Endothelial cell of umbilical vein (primary cell): ENCODE data around the gene PSMC4. TPM values are rescaled to one million over a fixed set of nuclear protein-coding genes. Genes with fewer than 3 reads are reported as not detected.

ENCODE experiments used
- BruUV-seq: library from RNA; stranded (reverse); fragments of 400-500 nt; replicated peaks from 2 replicates; lab custom pipeline; 2021; lab: Mats Ljungman, UMichigan
- CTCF ChIA-PET: fragments of 300-600, 350-600 bp; sonication (Branson Sonifier 250); formaldehyde crosslinking; loops from one replicate; lab custom pipeline; 2021; ENCODE audit warnings: antibody characterized with exemption, inconsistent platforms; lab: Charles Lee
- POLR2A ChIA-PET: fragments of 300-600, 350-600 bp; sonication (Branson Sonifier 250); formaldehyde crosslinking; loops from one replicate; lab custom pipeline; 2021; ENCODE audit warnings: antibody characterized with exemption, inconsistent platforms; lab: Charles Lee
- DNase-seq: peaks from one replicate; pipeline ENCODE4 v3.0.0-alpha.2; 2011; ENCODE audit warnings: low read depth, low spot score
- FAIRE-seq: peaks from 2 replicates; lab custom pipeline; 2011; peaks lifted over from hg19 to GRCh38; lab: Jason Lieb, UNC
- H2AFZ ChIP-seq: 2 replicates; pipeline ENCODE4 v1.6.0; 2012; ENCODE audit warnings: low read depth, low read length, control low read depth, inconsistent platforms
- H3K27ac ChIP-seq: 2 replicates; pipeline ENCODE4 v1.5.1; 2011; ENCODE audit warnings: low read depth, mild to moderate bottlenecking, control low read depth, low read length, moderate library complexity; ENCODE audit not compliant: insufficient read depth
- H3K27me3 ChIP-seq, 2 experiments: 2 replicates each; pipeline versions ENCODE4 v1.6.0 to v1.6.1; 2011; ENCODE audit warnings: low read length in 2 of 2, mixed read lengths in 1 of 2; ENCODE audit not compliant: control insufficient read depth in 2 of 2, insufficient read depth in 2 of 2
- H3K36me3 ChIP-seq, 2 experiments: 2 replicates in 1 of 2; 3 replicates in 1 of 2; pipeline ENCODE4 v1.5.1; 2011; ENCODE audit warnings: low read length in 2 of 2, mild to moderate bottlenecking in 1 of 2, moderate library complexity in 1 of 2; ENCODE audit not compliant: control insufficient read depth in 2 of 2, insufficient read depth in 2 of 2; ENCODE audit errors: extremely low read depth in 1 of 2
- H3K4me1 ChIP-seq: 3 replicates; pipeline ENCODE4 v1.5.1; 2011; ENCODE audit warnings: mild to moderate bottlenecking, low read length; ENCODE audit not compliant: control insufficient read depth, insufficient read depth; ENCODE audit errors: extremely low read depth
- H3K4me2 ChIP-seq: 2 replicates; pipeline ENCODE4 v1.6.1; 2011; ENCODE audit warnings: low read length, control low read depth, mixed read lengths; ENCODE audit not compliant: insufficient read depth
- H3K4me3 ChIP-seq, 3 experiments: fragments of 200-600 bp in 1 of 3; sonication (generic), shearing (Covaris generic) in 1 of 3; replicated peaks in 1 of 3; 2 replicates each; pipeline ENCODE4 v1.5.1; 2011 to 2016; ENCODE audit warnings: control low read depth in 3 of 3, low read length in 3 of 3, mild to moderate bottlenecking in 2 of 3, inconsistent platforms in 1 of 3, low read depth in 1 of 3, moderate library complexity in 1 of 3; ENCODE audit not compliant: insufficient read depth in 1 of 3
- H3K79me2 ChIP-seq: 2 replicates; pipeline ENCODE4 v1.6.0; 2012; ENCODE audit warnings: low read length, inconsistent platforms; ENCODE audit not compliant: control insufficient read depth, insufficient read depth
- H3K9ac ChIP-seq: replicated peaks from 2 replicates; pipeline ENCODE3; 2011; ENCODE audit warnings: low read length, control low read depth; ENCODE audit not compliant: insufficient read depth; ENCODE audit errors: extremely low read depth
- H3K9me1 ChIP-seq: replicated peaks from 3 replicates; pipeline ENCODE4 v1.6.0; 2011; ENCODE audit warnings: mild to moderate bottlenecking, low read length; ENCODE audit not compliant: control insufficient read depth, insufficient read depth; ENCODE audit errors: extremely low read depth
- H3K9me3 ChIP-seq: replicated peaks from 2 replicates; pipeline ENCODE4 v1.5.1; 2012; ENCODE audit warnings: low read length, inconsistent platforms; ENCODE audit not compliant: control insufficient read depth, insufficient read depth
- H4K20me1 ChIP-seq: replicated peaks from 2 replicates; pipeline ENCODE3; 2011; ENCODE audit warnings: mild to moderate bottlenecking, low read length; ENCODE audit not compliant: control insufficient read depth, insufficient read depth; ENCODE audit errors: extremely low read depth
- CTCF ChIP-seq, 2 donors: IDR thresholded peaks; 1 replicate in 1 of 2; 2 replicates in 1 of 2; pipeline ENCODE4 v1.5.1; 2011; ENCODE audit warnings: low read length in 2 of 2, mild to moderate bottlenecking in 2 of 2, moderate library complexity in 2 of 2, control low read depth in 1 of 2, inconsistent platforms in 1 of 2, low read depth in 1 of 2; ENCODE audit not compliant: insufficient read depth in 1 of 2; ENCODE audit errors: extremely low read depth in 1 of 2
- EZH2 ChIP-seq: IDR thresholded peaks from 2 replicates; pipeline ENCODE4 v1.6.1; 2012; ENCODE audit warnings: borderline replicate concordance, low read depth, mild to moderate bottlenecking, moderate library complexity, low read length, inconsistent platforms; ENCODE audit not compliant: severe bottlenecking
- FOS ChIP-seq: IDR thresholded peaks from 2 replicates; pipeline ENCODE4 v1.6.1; 2011; ENCODE audit warnings: mild to moderate bottlenecking, low read length, moderate library complexity, borderline replicate concordance; ENCODE audit not compliant: insufficient read depth
- GATA2 ChIP-seq: IDR thresholded peaks from 2 replicates; pipeline ENCODE4 v1.7.0; 2011; ENCODE audit warnings: low read depth, mild to moderate bottlenecking, moderate library complexity, mixed read lengths, low read length; ENCODE audit not compliant: insufficient read length, insufficient read depth
- JUN ChIP-seq: IDR thresholded peaks from 2 replicates; pipeline ENCODE4 v1.6.1; 2011; ENCODE audit warnings: borderline replicate concordance, low read depth; ENCODE audit not compliant: insufficient read length, insufficient read depth
- MAX ChIP-seq: IDR thresholded peaks from 2 replicates; pipeline ENCODE4 v1.6.1; 2011; ENCODE audit not compliant: insufficient read depth, insufficient read length
- MYC ChIP-seq: IDR thresholded peaks from one replicate; pipeline ENCODE4 v1.6.1; 2011; ENCODE audit warnings: mild to moderate bottlenecking, low read depth, low read length
- POLR2A ChIP-seq: IDR thresholded peaks from 2 replicates; pipeline ENCODE4 v1.6.1; 2012; ENCODE audit warnings: low read depth, mild to moderate bottlenecking, control low read depth, low read length
- POLR2AphosphoS5 ChIP-seq: IDR thresholded peaks from 2 replicates; pipeline ENCODE4 v1.6.1; 2012; ENCODE audit warnings: low read depth, mild to moderate bottlenecking, control low read depth, low read length, moderate library complexity; ENCODE audit not compliant: insufficient read depth
- dilution Hi-C: fragments of 300-500 bp; cut with MboI; formaldehyde crosslinking; loops from one replicate; pipeline ENCODE4 v1.15.0; 2019; ENCODE audit warnings: low sequenced_read_pairs; ENCODE audit not compliant: extremely low pct_ligation_motif_present
- intact Hi-C: fragments of 100-400 bp; cut with micrococcal nuclease; formaldehyde crosslinking; loops from one replicate; pipeline ENCODE4 v1.10.0; 2022
- polyA plus RNA-seq, 4 experiments: library from polyadenylated mRNA; depleted of rRNA in 3 of 4; stranded (reverse) in 3 of 4; unstranded in 1 of 4; fragments of >200 nt; gene quantifications; 2 replicates each; pipeline versions ENCODE4 v1.2.1 to v1.2.3, GENCODE V29; 2011 to 2012; ENCODE audit warnings: missing spikeins in 1 of 4
- total RNA-seq: library from RNA; stranded (reverse); gene quantifications from 2 replicates; pipeline ENCODE4 v1.2.3, GENCODE V29; 2021

The PSMC4 gene
- total and polyA plus RNA-seq, 2 donors (not counting 3 experiments of a cell fraction or from before 2014, with no cell fraction given) = 110 to 114 TPM

- FAIRE-seq = peak; percentile 15
- POLR2A ChIA-PET = interaction anchor here (0.8 to 1.2 kb wide), 3 partner anchors 121 to 174 kb away, joined by 3 to 5 read pairs (median 4); partner anchors contain the start of gene ZNF780A
- intact Hi-C loops = loop anchor here (1.0 to 5.0 kb wide), 2 partner anchors 73 to 177 kb away; no protein-coding TSS in a partner anchor
Measured at GRCh38 chr19:39969681-39970424, 1.1 kb upstream of the PSMC4 start.

More at GRCh38 chr19:39969681-39970424, 1.1 kb upstream of the PSMC4 start:
- Histone ChIP-seq H3K79me2 (peaks cover 17% of the 10 kb centered on the region), H3K4me2 (peak overlapping the region; percentile 93), H3K9ac (peak overlapping the region; percentile 67), H3K36me3 (peaks cover 6 to 15% of the 10 kb centered on the region in 2 experiments), H3K9me1 (no peaks in the 10 kb centered on the region), H3K4me3 (peak overlapping the region; percentile 46 to 74 (median 70)), H3K4me1 (peaks cover 13% of the 10 kb centered on the region), H3K27me3 (no peaks in the 10 kb centered on the region), H3K27ac (peak overlapping the region; percentile 41), H3K9me3 (no peaks in the 10 kb centered on the region), H2AFZ (peak overlapping the region; percentile 75), H4K20me1 (no peaks in the 10 kb centered on the region)
- DNase-seq = no peak
- dilution Hi-C loops = no loop called here
- no TSS peak for BruUV-seq
- TF ChIP-seq MYC = no peak
- no peak for TF ChIP-seq EZH2
- TF ChIP-seq MAX = no peak
- TF ChIP-seq POLR2A = no peak
- TF ChIP-seq CTCF (IDR thresholded peaks at IDR 0.05; ENCODE audit: extremely low read depth in 1 of 2, insufficient read depth in 1 of 2, low read depth in 1 of 2, low read length in 2 of 2) = no peak
- TF ChIP-seq FOS = no peak
- TF ChIP-seq JUN = no peak
- no peak for TF ChIP-seq POLR2AphosphoS5
- no peak for TF ChIP-seq GATA2
- CTCF ChIA-PET = interaction anchor here (0.8 to 3.2 kb wide), 28 partner anchors 8 to 665 kb away, joined by 3 to 43 read pairs (median 5); partner anchors contain the start of genes DYRK1B, FBL, ZNF546 and ZNF780A
